K562 (cell line): ENCODE results near the gene GDF15. TPM values are rescaled to one million over a fixed set of nuclear protein-coding genes. Genes with fewer than 3 reads are reported as not detected.

Experiments
- BHLHE40 ChIP-seq: IDR thresholded peaks from 2 replicates; pipeline ENCODE4 v1.6.1; 2011; ENCODE audit warnings: low read length, improper control_type of control experiment
- CBX8 ChIP-seq: fragments of 200-600 bp; sonication (generic); IDR thresholded peaks from 2 replicates; pipeline ENCODE4 v1.6.1; 2012; ENCODE audit warnings: borderline replicate concordance, mixed run types, low read depth, mild to moderate bottlenecking, moderate library complexity, mixed read lengths, low read length, control low read depth, inconsistent platforms; ENCODE audit not compliant: poor library complexity, severe bottlenecking; ENCODE audit errors: extremely low read depth
- ERF ChIP-seq: fragments of 450-650 bp; formaldehyde crosslinking; IDR thresholded peaks from 2 replicates; pipeline ENCODE4 v1.4.0; 2020; ENCODE audit warnings: mild to moderate bottlenecking, mixed read lengths
- HDAC8 ChIP-seq: fragments of 450-650 bp; IDR thresholded peaks from 2 replicates; pipeline ENCODE4 v1.6.1; 2016; ENCODE audit warnings: mild to moderate bottlenecking, missing genetic modification characterization, moderate library complexity, missing compliant biosample characterization
- MBD2 ChIP-seq: sonication (generic); IDR thresholded peaks from 2 replicates; pipeline ENCODE4 v1.6.1; 2016; ENCODE audit warnings: low read depth, borderline replicate concordance
- MYC ChIP-seq, 2 experiments: fragments of 250-450 bp in 1 of 2; sonication (Bioruptor Pico) in 1 of 2; IDR thresholded peaks; 2 replicates each; pipeline versions ENCODE4 v1.5.1 to v1.6.1; 2012 to 2021; ENCODE audit warnings: low read depth in 2 of 2, borderline replicate concordance in 1 of 2, improper control_type of control experiment in 1 of 2, low read length in 1 of 2, mild to moderate bottlenecking in 1 of 2, moderate library complexity in 1 of 2
- NCOA1 ChIP-seq: fragments of 450-650 bp; IDR thresholded peaks from 2 replicates; pipeline ENCODE4 v1.6.1; 2016; ENCODE audit warnings: low read depth
- NCOR1 ChIP-seq: fragments of 450-650 bp; IDR thresholded peaks from 2 replicates; pipeline ENCODE4 v1.6.1; 2016; ENCODE audit warnings: mild to moderate bottlenecking, moderate library complexity
- NKRF ChIP-seq: fragments of 450-650 bp; IDR thresholded peaks from 2 replicates; pipeline ENCODE4 v1.6.1; 2016; ENCODE audit warnings: borderline replicate concordance
- RBBP5 ChIP-seq: fragments of 200-600 bp; sonication (generic); IDR thresholded peaks from 2 replicates; pipeline ENCODE4 v1.6.1; 2012; ENCODE audit warnings: borderline replicate concordance, mild to moderate bottlenecking, low read length, control low read depth, inconsistent platforms; ENCODE audit not compliant: insufficient read depth, poor library complexity, severe bottlenecking
- TRIM28 ChIP-seq: fragments of 450-650 bp; IDR thresholded peaks from 2 replicates; pipeline ENCODE4 v1.6.1; 2017
- USF1 ChIP-seq: sonication (generic); formaldehyde crosslinking; IDR thresholded peaks from 2 replicates; pipeline ENCODE4 v1.9.0; 2022; ENCODE audit warnings: mild to moderate bottlenecking, missing genetic modification reagents
- ZKSCAN8 ChIP-seq: fragments of 200-800 bp; sonication (Bioruptor generic); IDR thresholded peaks from 2 replicates; pipeline ENCODE4 v1.6.1; 2016; ENCODE audit warnings: missing genetic modification characterization, missing compliant biosample characterization
- ZNF263 ChIP-seq: sonication (generic); formaldehyde crosslinking; IDR thresholded peaks from 2 replicates; pipeline ENCODE4 v1.8.0; 2022; ENCODE audit warnings: mild to moderate bottlenecking, missing genetic modification reagents, borderline replicate concordance
- ZSCAN32 ChIP-seq: fragments of 450-650 bp; formaldehyde crosslinking; IDR thresholded peaks from 2 replicates; pipeline ENCODE4 v1.4.0; 2020; ENCODE audit warnings: mild to moderate bottlenecking, moderate library complexity
- polyA plus RNA-seq, 8 experiments: library from polyadenylated mRNA; depleted of rRNA in 4 of 8; stranded (reverse) in 5 of 8; unstranded in 3 of 8; fragments of >200 nt; fragmentation: Nextera tagmentation in 2 of 8; fragmentation: Illumina TruSeq in 1 of 8; extraction: Ambion mirVana in 2 of 8; extraction: Trizol in 1 of 8; gene quantifications; 2 replicates each; pipeline versions ENCODE4 v1.2.1 to v1.2.3, GENCODE V29; 2011 to 2014; ENCODE audit warnings: inconsistent platforms in 1 of 8, missing spikeins in 1 of 8
- total RNA-seq, 7 experiments: library from RNA; depleted of rRNA in 6 of 7; stranded (reverse); fragments of >200 nt in 6 of 7; fragmentation: Illumina TruSeq in 2 of 7; extraction: Trizol in 2 of 7; gene quantifications; 2 replicates each; pipeline versions ENCODE4 v1.2.1 to v1.2.3, GENCODE V29; 2011 to 2021; ENCODE audit warnings: low replicate concordance in 1 of 7
- TF ChIP-seq, protein P1 (sequence below): sonication (generic); formaldehyde crosslinking; IDR thresholded peaks from 2 replicates; pipeline ENCODE4 v1.8.0; 2022; ENCODE audit warnings: missing genetic modification reagents, mild to moderate bottlenecking, borderline replicate concordance
- TF ChIP-seq, protein P2 (sequence below): sonication (generic); formaldehyde crosslinking; IDR thresholded peaks from 2 replicates; pipeline ENCODE4 v1.9.0; 2022; ENCODE audit warnings: mild to moderate bottlenecking, missing genetic modification reagents
- TF ChIP-seq, protein P3 (sequence below): fragments of 450-650 bp; IDR thresholded peaks from 2 replicates; pipeline ENCODE4 v1.6.1; 2018; ENCODE audit warnings: mild to moderate bottlenecking, low read depth; ENCODE audit not compliant: partially characterized antibody

GDF15 gene
- total and polyA plus RNA-seq, 9 of the 15 experiments (the other 6 are each of a cell fraction or from before 2014, with no cell fraction given): 2.3 to 82.4 (median 12.5) TPM

- peak; percentile 39 for TF ChIP-seq RBBP5
- 0 out of 2 replicates have a peak, but pooled peaks have one; percentile 37 for TF ChIP-seq ZNF263 (CRISPR knock-in tag)
- peak; percentile 89 for TF ChIP-seq BHLHE40
- TF ChIP-seq, protein P1, sequence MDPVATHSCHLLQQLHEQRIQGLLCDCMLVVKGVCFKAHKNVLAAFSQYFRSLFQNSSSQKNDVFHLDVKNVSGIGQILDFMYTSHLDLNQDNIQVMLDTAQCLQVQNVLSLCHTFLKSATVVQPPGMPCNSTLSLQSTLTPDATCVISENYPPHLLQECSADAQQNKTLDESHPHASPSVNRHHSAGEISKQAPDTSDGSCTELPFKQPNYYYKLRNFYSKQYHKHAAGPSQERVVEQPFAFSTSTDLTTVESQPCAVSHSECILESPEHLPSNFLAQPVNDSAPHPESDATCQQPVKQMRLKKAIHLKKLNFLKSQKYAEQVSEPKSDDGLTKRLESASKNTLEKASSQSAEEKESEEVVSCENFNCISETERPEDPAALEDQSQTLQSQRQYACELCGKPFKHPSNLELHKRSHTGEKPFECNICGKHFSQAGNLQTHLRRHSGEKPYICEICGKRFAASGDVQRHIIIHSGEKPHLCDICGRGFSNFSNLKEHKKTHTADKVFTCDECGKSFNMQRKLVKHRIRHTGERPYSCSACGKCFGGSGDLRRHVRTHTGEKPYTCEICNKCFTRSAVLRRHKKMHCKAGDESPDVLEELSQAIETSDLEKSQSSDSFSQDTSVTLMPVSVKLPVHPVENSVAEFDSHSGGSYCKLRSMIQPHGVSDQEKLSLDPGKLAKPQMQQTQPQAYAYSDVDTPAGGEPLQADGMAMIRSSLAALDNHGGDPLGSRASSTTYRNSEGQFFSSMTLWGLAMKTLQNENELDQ (CRISPR knock-in tag): no peak
- TF ChIP-seq TRIM28: no peak
- TF ChIP-seq, protein P2, sequence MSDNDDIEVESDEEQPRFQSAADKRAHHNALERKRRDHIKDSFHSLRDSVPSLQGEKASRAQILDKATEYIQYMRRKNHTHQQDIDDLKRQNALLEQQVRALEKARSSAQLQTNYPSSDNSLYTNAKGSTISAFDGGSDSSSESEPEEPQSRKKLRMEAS (CRISPR knock-in tag): peak; percentile 45; the same call in 1 of the 2 replicates
- TF ChIP-seq NKRF: 0 out of 2 replicates have a peak, but pooled peaks have one; percentile 10
- TF ChIP-seq USF1 (CRISPR knock-in tag): peak; percentile 39
- TF ChIP-seq ZKSCAN8: no peak
- 0 out of 2 replicates have a peak, but pooled peaks have one; percentile 37 for TF ChIP-seq HDAC8
- TF ChIP-seq ZSCAN32 (CRISPR knock-in tag): no peak
- TF ChIP-seq CBX8: no peak
- TF ChIP-seq, protein P3, sequence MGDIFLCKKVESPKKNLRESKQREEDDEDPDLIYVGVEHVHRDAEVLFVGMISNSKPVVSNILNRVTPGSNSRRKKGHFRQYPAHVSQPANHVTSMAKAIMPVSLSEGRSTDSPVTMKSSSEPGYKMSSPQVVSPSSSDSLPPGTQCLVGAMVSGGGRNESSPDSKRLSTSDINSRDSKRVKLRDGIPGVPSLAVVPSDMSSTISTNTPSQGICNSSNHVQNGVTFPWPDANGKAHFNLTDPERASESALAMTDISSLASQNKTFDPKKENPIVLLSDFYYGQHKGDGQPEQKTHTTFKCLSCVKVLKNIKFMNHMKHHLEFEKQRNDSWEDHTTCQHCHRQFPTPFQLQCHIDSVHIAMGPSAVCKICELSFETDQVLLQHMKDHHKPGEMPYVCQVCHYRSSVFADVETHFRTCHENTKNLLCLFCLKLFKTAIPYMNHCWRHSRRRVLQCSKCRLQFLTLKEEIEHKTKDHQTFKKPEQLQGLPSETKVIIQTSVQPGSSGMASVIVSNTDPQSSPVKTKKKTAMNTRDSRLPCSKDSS: no peak
- peak; percentile 68; the same call in 1 of the 2 replicates for TF ChIP-seq MYC (IDR thresholded peaks at IDR 0.05; ENCODE audit: low read depth, low read length)
- peak; percentile 55; the same call in 1 of the 2 replicates for TF ChIP-seq MYC (CRISPR knock-in tag; IDR thresholded peaks at IDR 0.05; ENCODE audit: borderline replicate concordance, low read depth)
- 0 out of 2 replicates have a peak, but pooled peaks have one; percentile 28 for TF ChIP-seq ERF (CRISPR knock-in tag)
- peak; percentile 6; the same call in 1 of the 2 replicates for TF ChIP-seq MBD2
- TF ChIP-seq NCOA1: no peak
- TF ChIP-seq NCOR1: no peak
These were observed 32.1 kb downstream of the GDF15 start (continued) for GRCh38 chr19:18418029-18418482.
